H9 (cell line): ENCODE results near the gene ITGA7. TPM values are rescaled to one million over a fixed set of nuclear protein-coding genes. Genes with fewer than 3 reads are reported as not detected.

Experiments
- DNase-seq: peaks from one replicate; pipeline ENCODE4 v3.0.0-alpha.2; 2017
- H2AFZ ChIP-seq: one replicate; pipeline ENCODE4 v1.6.1; 2013; ENCODE audit warnings: mild to moderate bottlenecking, low read length, control low read depth, moderate library complexity
- H2AK5ac ChIP-seq: 2 replicates; pipeline ENCODE4 v1.6.1; 2013; ENCODE audit warnings: low read length, control low read depth, mixed read lengths; ENCODE audit not compliant: insufficient read length
- H2BK120ac ChIP-seq: one replicate; pipeline ENCODE4 v1.6.1; 2013; ENCODE audit warnings: low read depth, mild to moderate bottlenecking, low read length, control low read depth, inconsistent platforms; ENCODE audit not compliant: poor library complexity, severe bottlenecking
- H2BK12ac ChIP-seq: 2 replicates; pipeline ENCODE4 v1.6.1; 2013; ENCODE audit warnings: low read length, control low read depth, mixed read lengths, low read depth; ENCODE audit not compliant: insufficient read length
- H2BK15ac ChIP-seq: 2 replicates; pipeline ENCODE4 v1.6.1; 2013; ENCODE audit warnings: low read depth, low read length, control low read depth
- H2BK20ac ChIP-seq: one replicate; pipeline ENCODE4 v1.6.1; 2013; ENCODE audit warnings: low read depth, mild to moderate bottlenecking, low read length, control low read depth, inconsistent platforms; ENCODE audit not compliant: poor library complexity, severe bottlenecking
- H2BK5ac ChIP-seq: 2 replicates; pipeline ENCODE4 v1.6.1; 2013; ENCODE audit warnings: low read length, control low read depth, mixed read lengths; ENCODE audit not compliant: insufficient read length
- H3K14ac ChIP-seq: 2 replicates; pipeline ENCODE4 v1.6.1; 2013; ENCODE audit warnings: low read length, control low read depth; ENCODE audit not compliant: insufficient read depth
- H3K18ac ChIP-seq: 2 replicates; pipeline ENCODE4 v1.6.1; 2013; ENCODE audit warnings: low read depth, mild to moderate bottlenecking, mixed read lengths, low read length, control low read depth; ENCODE audit not compliant: insufficient read length
- H3K23ac ChIP-seq: 2 replicates; pipeline ENCODE4 v1.6.1; 2013; ENCODE audit warnings: low read length, control low read depth, mixed read lengths, low read depth; ENCODE audit not compliant: insufficient read length
- H3K23me2 ChIP-seq: 2 replicates; pipeline ENCODE4 v1.6.1; 2013; ENCODE audit warnings: low read depth, mild to moderate bottlenecking, mixed read lengths, low read length, control low read depth; ENCODE audit not compliant: insufficient read length, poor library complexity, severe bottlenecking
- H3K27ac ChIP-seq: 2 replicates; pipeline ENCODE4 v1.5.1; 2013; ENCODE audit warnings: low read length, control low read depth, mixed read lengths, low read depth; ENCODE audit not compliant: insufficient read length
- H3K27me3 ChIP-seq: 2 replicates; pipeline ENCODE4 v1.6.1; 2013; ENCODE audit warnings: low read length, control low read depth, inconsistent platforms; ENCODE audit not compliant: insufficient read depth
- H3K4ac ChIP-seq: 2 replicates; pipeline ENCODE4 v1.6.1; 2013; ENCODE audit warnings: low read depth, mild to moderate bottlenecking, control low read depth, inconsistent platforms, low read length, moderate library complexity
- H3K4me1 ChIP-seq: 2 replicates; pipeline ENCODE4 v1.6.1; 2013; ENCODE audit warnings: low read length, control low read depth, inconsistent platforms; ENCODE audit not compliant: insufficient read depth
- H3K4me2 ChIP-seq: 2 replicates; pipeline ENCODE4 v1.6.1; 2013; ENCODE audit warnings: low read length, control low read depth, mixed read lengths; ENCODE audit not compliant: insufficient read length, insufficient read depth
- H3K56ac ChIP-seq: 2 replicates; pipeline ENCODE4 v1.6.1; 2013; ENCODE audit warnings: low read depth, mild to moderate bottlenecking, mixed read lengths, low read length, control low read depth; ENCODE audit not compliant: insufficient read length
- H3K79me1 ChIP-seq: 2 replicates; pipeline ENCODE4 v1.6.1; 2013; ENCODE audit warnings: low read depth, mild to moderate bottlenecking, moderate library complexity, low read length, control low read depth, inconsistent platforms; ENCODE audit not compliant: insufficient read depth, poor library complexity, severe bottlenecking
- H3K79me2 ChIP-seq: 2 replicates; pipeline ENCODE4 v1.6.1; 2013; ENCODE audit warnings: low read length, control low read depth, inconsistent platforms; ENCODE audit not compliant: insufficient read depth
- H3K9ac ChIP-seq: 2 replicates; pipeline ENCODE4 v1.6.1; 2013; ENCODE audit warnings: low read length, control low read depth, mixed read lengths; ENCODE audit not compliant: insufficient read length; ENCODE audit errors: extremely low read depth
- H3K9me3 ChIP-seq: one replicate; pipeline ENCODE4 v1.6.1; 2013; ENCODE audit warnings: low read depth, low read length, inconsistent platforms; ENCODE audit not compliant: control insufficient read depth
- H3T11ph ChIP-seq: one replicate; pipeline ENCODE4 v1.6.1; 2013; ENCODE audit warnings: mild to moderate bottlenecking, low read length, control low read depth, inconsistent platforms
- H4K20me1 ChIP-seq: one replicate; pipeline ENCODE4 v1.6.1; 2013; ENCODE audit not compliant: control insufficient read depth, insufficient read length, insufficient read depth
- H4K5ac ChIP-seq: 2 replicates; pipeline ENCODE4 v1.6.1; 2013; ENCODE audit warnings: low read depth, mild to moderate bottlenecking, mixed read lengths, low read length, control low read depth; ENCODE audit not compliant: insufficient read length
- H4K8ac ChIP-seq: replicated peaks from 2 replicates; pipeline ENCODE4 v1.6.1; 2013; ENCODE audit warnings: low read length, control low read depth, mixed read lengths, low read depth; ENCODE audit not compliant: insufficient read length
- H4K91ac ChIP-seq: 2 replicates; pipeline ENCODE4 v1.6.1; 2013; ENCODE audit warnings: low read depth, mild to moderate bottlenecking, moderate library complexity, mixed read lengths, low read length, control low read depth; ENCODE audit not compliant: insufficient read length
- H3K27ac Mint-ChIP-seq, 3 experiments: 2 replicates in 2 of 3; 3 replicates in 1 of 3; pipeline ENCODE4 v1.8.0; 2020 to 2021; ENCODE audit warnings: mixed read lengths in 3 of 3, mild to moderate bottlenecking in 1 of 3, moderate library complexity in 1 of 3
- H3K27me3 Mint-ChIP-seq: 2 replicates; pipeline ENCODE4 v1.8.0; 2021; ENCODE audit warnings: low read depth, mild to moderate bottlenecking, moderate library complexity, mixed read lengths
- H3K36me3 Mint-ChIP-seq, 3 experiments: 2 replicates in 2 of 3; 3 replicates in 1 of 3; pipeline ENCODE4 v1.8.0; 2020 to 2021; ENCODE audit warnings: low read depth in 3 of 3, mixed read lengths in 3 of 3; ENCODE audit not compliant: insufficient read depth in 1 of 3
- H3K4me1 Mint-ChIP-seq, 2 experiments: 2 replicates each; pipeline ENCODE4 v1.8.0; 2020; ENCODE audit warnings: mixed read lengths in 2 of 2
- H3K4me3 Mint-ChIP-seq, 2 experiments: 2 replicates in 1 of 2; 3 replicates in 1 of 2; pipeline ENCODE4 v1.8.0; 2020 to 2021; ENCODE audit warnings: mild to moderate bottlenecking in 2 of 2, mixed read lengths in 2 of 2, moderate library complexity in 1 of 2
- H3K9me3 Mint-ChIP-seq, 2 experiments: 2 replicates in 1 of 2; 3 replicates in 1 of 2; pipeline ENCODE4 v1.8.0; 2020; ENCODE audit warnings: mild to moderate bottlenecking in 2 of 2, mixed read lengths in 2 of 2, moderate library complexity in 1 of 2
- CTCF ChIP-seq: fragments of 200-600 bp; sonication (generic); conservative IDR thresholded peaks from 3 replicates; pipeline ENCODE4 v1.8.0; 2021; ENCODE audit warnings: antibody characterized with exemption, mild to moderate bottlenecking
- WGBS: extraction: QIAGEN DNeasy Blood & Tissue Kit; methylation state at CpG from one replicate; pipeline ENCODE4 v1.1.7; 2013; ENCODE audit warnings: missing lambda C conversion rate, low lambda C conversion rate, mixed read lengths; ENCODE audit not compliant: insufficient read length; ENCODE audit errors: extremely low coverage; 5-methylcytosine and 5-hydroxymethylcytosine counted together
- total RNA-seq: library from RNA; stranded (reverse); gene quantifications from 2 replicates; pipeline ENCODE4 v1.2.1, GENCODE V29; 2021

ITGA7 gene
- total RNA-seq, 1 experiment from 2014 or later: 119 TPM

GRCh38 chr12:55642267-55642666 lies 65.4 kb downstream of the ITGA7 start:
- H4K91ac ChIP-seq: no peak overlapping the region
- no peak overlapping the region for H4K8ac ChIP-seq
- H2BK15ac ChIP-seq: no peak overlapping the region
- no peak overlapping the region for H3K18ac ChIP-seq
- no peak overlapping the region for H3K4ac ChIP-seq
- H3K4me2 ChIP-seq: no peak overlapping the region
- H4K20me1 ChIP-seq: no peaks in the 10 kb centered on the region
- Mint-ChIP-seq H3K36me3 (peaks cover 0 to 5% (median 0%) of the 10 kb centered on the region in 3 experiments; a peak in 1 of 7 replicates), H3K4me1 (peaks cover 0 to 9% of the 10 kb centered on the region in 2 experiments; a peak in 2 of 4 replicates), H3K27me3 (peaks cover 13% of the 10 kb centered on the region), H3K9me3 (peaks cover 3 to 4% of the 10 kb centered on the region in 2 experiments; a peak in 3 of 5 replicates), H3K27ac (no peak overlapping the region), H3K4me3 (no peak overlapping the region)
- no peaks in the 10 kb centered on the region for H3K79me1 ChIP-seq
- no peak overlapping the region for H3K56ac ChIP-seq
- H3T11ph ChIP-seq: no peak overlapping the region
- H3K14ac ChIP-seq: no peak overlapping the region
- H3K27me3 ChIP-seq: no peaks in the 10 kb centered on the region
- H3K27ac ChIP-seq: no peak overlapping the region
- H3K23ac ChIP-seq: no peak overlapping the region
- no peak overlapping the region for H2BK5ac ChIP-seq
- no peak overlapping the region for H2AFZ ChIP-seq
- H3K9me3 ChIP-seq: no peaks in the 10 kb centered on the region
- no CpG with 5 or more reads among the region's 2 CpGs for WGBS
- no peak for DNase-seq
- no peaks in the 10 kb centered on the region for H3K4me1 ChIP-seq
- no peak overlapping the region for H4K5ac ChIP-seq
- H3K23me2 ChIP-seq: peaks cover 4% of the 10 kb centered on the region
- no peak overlapping the region for H3K9ac ChIP-seq
- no peak overlapping the region for H2BK12ac ChIP-seq
- TF ChIP-seq CTCF: no peak
- no peaks in the 10 kb centered on the region for H3K79me2 ChIP-seq
- no peak overlapping the region for H2BK120ac ChIP-seq
- H2BK20ac ChIP-seq: no peak overlapping the region
- no peak overlapping the region for H2AK5ac ChIP-seq
